Measurements from ENCODE around the gene CASZ1.

CASZ1 gene
- 11.3 to 25.7 (median 16.2) reads per million in 4 donors for total RNA-seq

GRCh38 chr1:10796029-10796944 is at the start of gene CASZ1:
Gene CASZ1 (minus strand): TSS chr1:10796646. CDS start chr1:10693889, 102,757 bp downstream.
- no peak for DNase-seq

- DNase-seq = no peak
Observed at GRCh38 chr1:10843697-10844096, 47.3 kb upstream of the CASZ1 start.

- DNase-seq = no peak
Observed at GRCh38 chr1:10841118-10841517, 44.7 kb upstream of the CASZ1 start.

GRCh38 chr1:10839188-10839770 is 42.8 kb upstream of the CASZ1 start:
- no peak for DNase-seq

GRCh38 chr1:10838541-10838940 is 42.1 kb upstream of the CASZ1 start:
- DNase-seq = no peak

GRCh38 chr1:10836726-10837125 is 40.3 kb upstream of the CASZ1 start:
- DNase-seq = no peak

GRCh38 chr1:10835822-10836421 is 39.5 kb upstream of the CASZ1 start:
- DNase-seq = no peak

- DNase-seq = no peak
Observed at GRCh38 chr1:10835421-10835820, 39.0 kb upstream of the CASZ1 start.

- no peak for DNase-seq
Observed at GRCh38 chr1:10834770-10835412, 38.4 kb upstream of the CASZ1 start.

- DNase-seq = no peak
Observed at GRCh38 chr1:10833630-10834557, 37.4 kb upstream of the CASZ1 start.

GRCh38 chr1:10832703-10833102 is 36.3 kb upstream of the CASZ1 start:
- DNase-seq = no peak

- DNase-seq = no peak
Observed at GRCh38 chr1:10830961-10831668, 34.7 kb upstream of the CASZ1 start.

- DNase-seq = no peak
Observed at GRCh38 chr1:10829965-10830515, 33.6 kb upstream of the CASZ1 start.

- no peak for DNase-seq
Observed at GRCh38 chr1:10829067-10829818, 32.8 kb upstream of the CASZ1 start.

GRCh38 chr1:10827377-10828333 is 31.2 kb upstream of the CASZ1 start:
- DNase-seq = no peak

GRCh38 chr1:10825592-10825991 is 29.1 kb upstream of the CASZ1 start:
- DNase-seq = no peak

GRCh38 chr1:10824821-10825540 is 28.5 kb upstream of the CASZ1 start:
- no peak for DNase-seq

GRCh38 chr1:10823000-10823401 is 26.6 kb upstream of the CASZ1 start:
- DNase-seq = no peak

All from T-helper 1 cell (primary cell).